Measurements from ENCODE around the gene ARMH4. TPM values are rescaled to one million over a fixed set of nuclear protein-coding genes. Genes with fewer than 3 reads are reported as not detected.

The ARMH4 gene, protein sequence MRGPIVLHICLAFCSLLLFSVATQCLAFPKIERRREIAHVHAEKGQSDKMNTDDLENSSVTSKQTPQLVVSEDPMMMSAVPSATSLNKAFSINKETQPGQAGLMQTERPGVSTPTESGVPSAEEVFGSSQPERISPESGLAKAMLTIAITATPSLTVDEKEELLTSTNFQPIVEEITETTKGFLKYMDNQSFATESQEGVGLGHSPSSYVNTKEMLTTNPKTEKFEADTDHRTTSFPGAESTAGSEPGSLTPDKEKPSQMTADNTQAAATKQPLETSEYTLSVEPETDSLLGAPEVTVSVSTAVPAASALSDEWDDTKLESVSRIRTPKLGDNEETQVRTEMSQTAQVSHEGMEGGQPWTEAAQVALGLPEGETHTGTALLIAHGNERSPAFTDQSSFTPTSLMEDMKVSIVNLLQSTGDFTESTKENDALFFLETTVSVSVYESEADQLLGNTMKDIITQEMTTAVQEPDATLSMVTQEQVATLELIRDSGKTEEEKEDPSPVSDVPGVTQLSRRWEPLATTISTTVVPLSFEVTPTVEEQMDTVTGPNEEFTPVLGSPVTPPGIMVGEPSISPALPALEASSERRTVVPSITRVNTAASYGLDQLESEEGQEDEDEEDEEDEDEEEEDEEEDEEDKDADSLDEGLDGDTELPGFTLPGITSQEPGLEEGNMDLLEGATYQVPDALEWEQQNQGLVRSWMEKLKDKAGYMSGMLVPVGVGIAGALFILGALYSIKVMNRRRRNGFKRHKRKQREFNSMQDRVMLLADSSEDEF
- total RNA-seq, result not detected

DNA sequence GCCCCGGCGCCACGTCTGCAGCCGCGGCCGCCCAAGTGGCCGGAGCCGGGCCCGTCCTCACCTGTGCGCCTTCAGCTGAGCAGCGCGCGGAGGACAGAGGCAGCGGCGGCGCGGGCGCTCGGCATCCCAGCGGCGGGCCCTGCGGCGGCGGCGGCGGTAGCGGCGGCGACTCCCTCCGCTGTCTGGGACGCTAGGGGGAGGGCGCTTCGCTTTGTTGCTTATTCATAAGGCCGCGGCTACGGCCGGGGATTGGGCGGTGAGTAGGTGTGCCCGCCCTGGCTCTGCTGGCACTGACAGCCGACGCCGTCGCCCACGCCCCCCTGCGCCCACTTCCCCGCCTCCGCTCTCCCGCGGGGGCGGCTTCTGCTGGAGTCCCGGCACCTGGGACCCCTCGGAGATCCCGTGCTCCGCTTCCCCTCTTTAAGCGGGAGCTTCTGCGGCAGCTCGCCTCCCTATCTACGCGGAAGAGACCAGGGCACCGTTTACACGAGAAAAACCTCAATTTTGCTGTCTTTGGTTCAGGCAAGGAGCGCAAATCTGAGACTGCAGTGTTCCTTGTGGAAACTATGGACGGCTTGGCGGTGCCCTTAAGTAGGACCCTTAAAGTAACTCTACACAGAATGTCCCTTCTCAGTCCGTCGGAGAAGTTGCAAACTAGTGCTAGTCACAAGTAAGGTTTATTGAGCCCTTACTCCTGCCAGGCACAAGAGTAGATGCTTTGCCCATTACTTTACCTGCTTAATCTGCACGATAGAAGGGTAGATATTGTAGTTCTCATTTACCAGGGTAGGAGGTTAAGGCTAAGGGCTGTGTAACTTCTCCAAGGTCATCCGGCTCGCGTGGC lies at the start of gene ARMH4:
TSS of gene ARMH4 (minus strand) at position 200 of the 844 bp plus-strand sequence. CDS start 12,855 bp downstream, outside the sequence.
- H3K9me3 Mint-ChIP-seq, result no peaks in the 10 kb centered on the region
- H3K4me1 Mint-ChIP-seq (ENCODE audit: low read depth in 2 of 2), result peaks cover 12 to 13% of the 10 kb centered on the region in 2 donors
- peak within 1 kb of the TSS; percentile 73 for H3K4me3 Mint-ChIP-seq
- peak; percentile 85 for DNase-seq (ENCODE audit: low spot score)
- H3K27me3 Mint-ChIP-seq, result peaks cover 24 to 62% of the 10 kb centered on the region in 2 donors
- no peaks in the 10 kb centered on the region for H3K36me3 Mint-ChIP-seq
- no peak within 1 kb of the TSS for H3K27ac Mint-ChIP-seq
- ATAC-seq, result peak; percentile 97 to 98

DNA sequence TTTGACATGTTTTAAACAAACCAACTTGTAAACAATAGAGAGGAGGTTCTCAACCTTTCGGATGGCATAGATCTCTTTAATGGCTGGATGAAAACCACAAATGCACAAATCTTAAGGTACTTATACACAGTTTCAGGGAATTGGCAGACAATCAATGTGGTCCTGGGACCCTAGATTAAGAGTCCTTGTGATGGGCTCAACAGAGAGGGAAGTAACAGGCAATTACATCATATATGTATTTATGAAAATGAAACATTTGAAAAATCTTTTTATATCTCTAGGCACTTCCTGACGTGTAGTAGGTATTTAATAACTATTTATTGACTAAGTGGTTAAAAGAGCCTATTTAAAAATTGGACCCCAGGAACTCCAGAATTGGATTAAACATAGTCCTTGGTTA lies 48.8 kb upstream of the ARMH4 start:
- no peak for DNase-seq (ENCODE audit: low spot score)
- Mint-ChIP-seq H3K4me3 (peak overlapping the region; percentile 96), H3K4me1 (ENCODE audit: low read depth in 2 of 2) (peaks cover 23 to 34% of the 10 kb centered on the region in 2 donors), H3K27me3 (no peaks in the 10 kb centered on the region), H3K36me3 (no peaks in the 10 kb centered on the region), H3K9me3 (no peaks in the 10 kb centered on the region), H3K27ac (peak overlapping the region; percentile 96)
- ATAC-seq, result no peak

DNA sequence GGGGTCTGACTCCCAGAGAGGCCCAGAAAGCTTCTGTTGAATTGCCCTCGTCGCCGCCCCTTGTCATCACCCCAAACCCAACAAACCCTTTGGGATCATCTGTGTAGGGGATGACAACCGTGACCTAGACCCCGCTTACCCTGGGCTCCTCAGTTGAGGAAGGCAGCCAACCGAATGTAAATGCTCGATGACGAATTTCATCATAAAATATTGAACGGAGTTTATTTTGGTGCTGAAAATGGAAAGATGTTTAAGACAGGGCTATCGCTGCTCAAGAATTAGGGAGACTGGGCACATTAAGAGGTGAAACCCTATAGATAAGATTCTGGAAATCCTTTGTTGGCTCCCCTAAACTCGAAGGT lies 48.4 kb upstream of the ARMH4 start:
- ATAC-seq, result peak; percentile 24 to 36
- no peaks in the 10 kb centered on the region for H3K36me3 Mint-ChIP-seq
- H3K27me3 Mint-ChIP-seq, result no peaks in the 10 kb centered on the region
- peaks cover 23 to 34% of the 10 kb centered on the region in 2 donors for H3K4me1 Mint-ChIP-seq (ENCODE audit: low read depth in 2 of 2)
- DNase-seq (ENCODE audit: low spot score), result no peak
- H3K27ac Mint-ChIP-seq, result peak overlapping the region; percentile 96
- H3K4me3 Mint-ChIP-seq, result peak overlapping the region; percentile 96
- H3K9me3 Mint-ChIP-seq, result no peaks in the 10 kb centered on the region

DNA sequence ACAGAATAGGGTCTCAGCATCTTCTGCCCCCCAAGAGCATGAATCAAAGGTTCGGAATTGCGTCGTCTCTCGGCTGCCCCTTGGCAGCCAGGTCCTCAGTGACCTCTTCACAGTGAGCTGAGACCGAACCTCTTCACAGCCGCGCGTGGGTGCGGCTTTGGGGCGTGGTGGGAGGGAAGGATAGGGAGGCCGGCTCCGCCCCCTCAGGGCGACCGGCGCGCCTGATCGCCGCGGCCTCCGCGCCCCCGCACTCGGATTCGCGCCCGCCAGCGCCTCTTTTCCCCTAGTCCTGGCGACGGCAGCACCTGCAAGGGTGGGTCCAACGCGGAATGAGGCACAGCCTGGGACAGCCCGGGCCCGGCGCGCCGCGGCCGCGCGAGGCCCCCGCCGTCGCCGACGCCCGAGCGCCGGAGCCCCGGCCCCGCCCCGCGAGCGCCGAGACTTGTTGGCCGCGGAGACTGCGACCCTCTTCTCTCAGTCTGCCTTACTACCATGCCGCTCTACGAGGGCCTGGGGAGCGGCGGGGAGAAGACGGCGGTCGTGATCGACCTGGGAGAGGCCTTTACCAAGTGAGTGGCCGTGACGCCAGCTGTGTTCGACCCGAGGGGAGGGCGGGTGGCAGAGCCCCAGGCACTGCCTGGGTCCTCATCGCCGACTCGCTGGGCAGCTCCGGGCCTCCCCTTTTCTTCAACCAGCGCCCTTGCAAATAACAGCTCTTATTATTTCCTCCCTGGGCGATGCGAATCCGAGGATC lies 47.9 kb upstream of the ARMH4 start, which contains the start of gene ACTR10:
TSS of gene ACTR10 (plus strand) at position 424 of the 754 bp plus-strand sequence. CDS start at position 493, 69 bp downstream.
- DNase-seq (ENCODE audit: low spot score) (peak; percentile 91), ATAC-seq (peak; percentile 96)
- H3K27ac Mint-ChIP-seq, result peak within 1 kb of the TSS; percentile 96
- H3K9me3 Mint-ChIP-seq, result no peaks in the 10 kb centered on the region
- H3K4me1 Mint-ChIP-seq (ENCODE audit: low read depth in 2 of 2), result peaks cover 23 to 34% of the 10 kb centered on the region in 2 donors
- peak within 1 kb of the TSS; percentile 96 for H3K4me3 Mint-ChIP-seq
- no peaks in the 10 kb centered on the region for H3K27me3 Mint-ChIP-seq
- no peaks in the 10 kb centered on the region for H3K36me3 Mint-ChIP-seq

DNA sequence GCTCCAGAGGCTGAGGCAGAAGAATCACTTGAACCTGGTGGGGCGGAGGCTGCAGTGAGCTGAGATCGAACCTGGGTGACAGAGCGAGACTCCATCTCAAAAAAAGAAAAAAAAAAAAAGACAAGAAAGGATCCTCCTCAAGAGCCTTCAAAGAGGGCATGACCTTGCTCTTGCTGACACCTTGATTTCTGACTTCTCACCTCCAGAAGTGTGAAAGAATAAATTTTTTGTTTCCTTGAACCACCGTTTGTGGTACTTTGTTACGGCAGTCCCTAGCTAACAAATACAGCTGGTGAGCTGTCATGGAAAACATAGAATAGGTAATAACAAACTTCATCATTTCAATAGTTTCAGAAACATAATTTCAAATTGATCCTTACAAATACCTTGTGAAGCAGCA lies 46.1 kb upstream of the ARMH4 start:
- Mint-ChIP-seq H3K27me3 (peaks cover 0 to 2% of the 10 kb centered on the region in 2 donors), H3K9me3 (no peaks in the 10 kb centered on the region), H3K4me1 (ENCODE audit: low read depth in 2 of 2) (peaks cover 23 to 34% of the 10 kb centered on the region in 2 donors), H3K4me3 (peak overlapping the region; percentile 66), H3K36me3 (no peaks in the 10 kb centered on the region), H3K27ac (peak overlapping the region in 1 of 2 donors; percentile 22)
- DNase-seq (ENCODE audit: low spot score), result no peak
- no peak for ATAC-seq

DNA sequence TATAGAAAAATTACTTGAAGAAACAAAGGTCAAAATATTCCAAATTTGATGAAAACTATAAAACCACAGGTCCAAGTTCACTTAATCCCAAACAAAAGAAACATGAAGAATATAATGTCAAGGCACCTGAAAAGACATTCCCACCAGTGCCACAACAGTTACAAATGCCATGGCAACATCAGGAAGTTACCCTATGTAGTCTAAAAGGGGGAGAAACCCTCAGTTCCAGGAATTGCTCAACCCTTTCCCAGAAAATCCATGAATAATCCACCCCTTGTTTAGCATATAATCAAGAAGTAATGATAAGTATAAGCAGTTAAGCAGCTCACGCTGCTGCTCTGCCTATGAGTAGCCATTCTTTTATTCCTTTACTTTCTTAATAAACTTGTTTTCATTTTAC lies 44.2 kb upstream of the ARMH4 start:
- Mint-ChIP-seq H3K27me3 (peaks cover 0 to 2% of the 10 kb centered on the region in 2 donors), H3K27ac (no peak overlapping the region), H3K36me3 (no peaks in the 10 kb centered on the region), H3K9me3 (no peaks in the 10 kb centered on the region), H3K4me1 (ENCODE audit: low read depth in 2 of 2) (peaks cover 19 to 28% of the 10 kb centered on the region in 2 donors), H3K4me3 (no peak overlapping the region)
- DNase-seq (ENCODE audit: low spot score) (no peak), ATAC-seq (no peak)

DNA sequence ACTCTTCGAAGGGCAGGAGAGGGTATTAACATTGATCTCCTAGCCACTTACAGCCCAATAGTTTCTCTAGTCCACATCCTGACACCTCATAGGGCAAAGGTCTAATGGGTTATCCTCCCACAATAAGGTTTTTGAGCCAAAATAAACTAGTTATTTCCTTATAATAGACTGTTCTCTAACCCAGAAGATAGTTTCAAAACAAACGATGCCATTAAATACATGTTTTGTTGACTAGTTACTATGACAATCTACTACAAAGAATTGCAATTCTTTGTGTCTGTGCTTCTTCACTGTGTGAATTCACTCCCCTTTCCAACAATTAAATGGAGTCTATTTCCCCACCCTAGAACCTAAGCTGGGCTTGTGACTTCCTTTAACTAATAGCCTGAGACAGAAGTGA lies 41.5 kb upstream of the ARMH4 start:
- no peak overlapping the region for H3K27ac Mint-ChIP-seq
- H3K36me3 Mint-ChIP-seq, result no peaks in the 10 kb centered on the region
- DNase-seq (ENCODE audit: low spot score) (no peak), ATAC-seq (no peak)
- H3K27me3 Mint-ChIP-seq, result peaks cover 2 to 6% of the 10 kb centered on the region in 2 donors
- peaks cover 6 to 13% of the 10 kb centered on the region in 2 donors for H3K4me1 Mint-ChIP-seq (ENCODE audit: low read depth in 2 of 2)
- no peak overlapping the region for H3K4me3 Mint-ChIP-seq
- H3K9me3 Mint-ChIP-seq, result no peaks in the 10 kb centered on the region

DNA sequence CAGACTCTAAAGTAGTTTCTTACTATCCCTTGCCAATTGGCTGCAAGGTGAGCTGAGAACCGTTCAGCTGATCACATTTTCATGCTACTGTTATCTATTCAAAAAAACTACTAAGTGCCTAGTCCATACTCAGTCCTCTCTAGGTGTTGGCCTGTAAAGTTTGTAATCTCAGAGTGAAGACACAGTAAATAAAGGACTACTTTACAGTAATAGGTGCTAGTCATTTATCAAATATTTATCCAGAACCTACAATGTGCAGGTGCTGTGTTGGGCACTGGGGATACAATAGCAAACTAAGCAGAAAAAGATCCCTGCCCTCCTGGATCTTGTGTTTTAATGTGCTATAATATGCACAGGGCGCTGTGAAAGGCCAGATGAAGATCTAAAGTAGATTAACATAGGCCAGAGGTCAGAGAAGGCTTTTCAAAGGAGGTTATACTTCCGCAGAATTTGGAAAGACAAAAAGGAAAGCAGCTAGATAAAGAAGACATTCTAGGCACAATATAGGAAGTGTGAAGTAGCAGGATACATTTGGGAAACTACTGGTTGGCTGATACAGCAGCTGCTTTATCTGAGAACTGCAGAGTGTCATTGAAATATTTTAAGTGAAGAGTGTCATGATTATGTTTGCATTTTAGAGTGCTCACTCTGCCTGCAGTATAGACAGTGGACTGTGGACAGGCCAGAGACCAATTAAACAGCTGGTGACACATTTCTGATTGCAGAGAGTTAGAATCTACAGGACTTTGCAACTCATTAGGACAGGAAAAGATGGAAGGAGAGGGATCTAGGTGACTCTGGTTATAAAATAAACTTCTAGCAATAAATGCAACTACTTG lies 40.0 kb upstream of the ARMH4 start:
- no peaks in the 10 kb centered on the region for H3K36me3 Mint-ChIP-seq
- H3K27ac Mint-ChIP-seq, result no peak overlapping the region
- no peak overlapping the region for H3K4me3 Mint-ChIP-seq
- H3K27me3 Mint-ChIP-seq, result peaks cover 5 to 6% of the 10 kb centered on the region in 2 donors
- ATAC-seq (no peak), DNase-seq (ENCODE audit: low spot score) (no peak)
- H3K9me3 Mint-ChIP-seq, result no peaks in the 10 kb centered on the region
- peaks cover 0 to 4% of the 10 kb centered on the region in 2 donors for H3K4me1 Mint-ChIP-seq (ENCODE audit: low read depth in 2 of 2)

DNA sequence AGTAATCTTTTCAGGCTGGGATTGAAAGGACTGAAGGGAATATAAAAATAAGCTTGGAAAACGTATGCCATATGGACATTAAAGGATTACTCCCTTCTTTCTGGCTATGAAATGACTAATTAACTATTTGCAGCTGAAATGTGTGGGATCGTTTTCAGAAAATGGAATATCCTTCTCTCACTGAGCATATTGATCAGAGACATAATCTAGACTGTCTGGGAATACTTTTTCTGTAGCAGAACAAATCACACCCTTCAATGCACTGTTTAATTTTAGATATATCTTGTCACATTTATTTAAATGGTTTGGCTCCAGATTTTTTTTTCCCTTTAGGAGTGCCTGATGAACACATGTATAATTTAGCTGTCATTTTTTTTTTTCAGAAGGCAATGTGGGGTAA lies 37.2 kb upstream of the ARMH4 start:
- Mint-ChIP-seq H3K4me3 (no peak overlapping the region), H3K9me3 (no peaks in the 10 kb centered on the region), H3K27ac (no peak overlapping the region), H3K27me3 (peaks cover 11 to 17% of the 10 kb centered on the region in 2 donors), H3K36me3 (no peaks in the 10 kb centered on the region), H3K4me1 (ENCODE audit: low read depth in 2 of 2) (no peaks in the 10 kb centered on the region)
- DNase-seq (ENCODE audit: low spot score) (no peak), ATAC-seq (no peak)

DNA sequence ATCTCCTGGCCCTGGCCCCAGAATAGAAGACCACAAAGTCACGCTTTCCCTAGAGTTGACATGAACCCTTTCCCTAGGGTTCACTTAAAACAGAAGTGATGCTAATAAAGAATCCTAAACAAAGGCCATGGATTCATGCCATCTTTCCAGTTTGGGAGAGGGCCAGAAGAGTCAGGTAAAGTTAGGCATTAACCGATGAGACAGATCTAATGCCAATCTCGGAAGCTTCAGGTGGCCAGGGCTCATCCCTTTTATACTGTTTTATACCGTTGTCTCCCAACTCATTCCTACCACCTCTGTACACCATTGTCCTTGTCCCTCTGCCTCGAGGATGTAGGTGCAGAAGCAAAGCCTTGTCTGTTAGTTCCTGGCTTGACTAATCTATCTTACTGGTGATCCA lies 25.1 kb upstream of the ARMH4 start:
- no peak for ATAC-seq
- H3K4me3 Mint-ChIP-seq, result no peak overlapping the region
- no peaks in the 10 kb centered on the region for H3K9me3 Mint-ChIP-seq
- DNase-seq (ENCODE audit: low spot score), result no peak
- no peak overlapping the region for H3K27ac Mint-ChIP-seq
- H3K36me3 Mint-ChIP-seq, result no peaks in the 10 kb centered on the region
- no peaks in the 10 kb centered on the region for H3K4me1 Mint-ChIP-seq (ENCODE audit: low read depth in 2 of 2)
- peaks cover 9 to 15% of the 10 kb centered on the region in 2 donors for H3K27me3 Mint-ChIP-seq

DNA sequence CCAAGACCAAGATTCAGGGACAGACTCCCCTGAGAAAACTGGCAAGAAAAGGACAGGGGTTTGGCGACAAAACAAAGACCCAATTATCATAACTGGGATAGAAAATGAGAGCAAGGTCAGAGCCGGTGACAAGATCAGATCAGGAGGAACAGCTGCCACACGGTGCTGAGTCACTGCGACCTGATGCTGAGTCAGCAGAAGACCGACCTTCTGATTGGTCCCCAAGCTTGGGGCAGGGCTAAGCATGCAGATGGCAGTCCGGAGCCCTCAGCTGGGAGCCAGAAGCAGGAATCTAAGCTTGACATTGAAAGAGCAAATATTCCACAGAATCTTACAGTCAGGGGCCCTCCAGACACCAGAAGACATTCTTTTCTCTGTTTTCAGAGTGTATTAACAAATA lies 19.1 kb upstream of the ARMH4 start:
- H3K27me3 Mint-ChIP-seq, result peaks cover 27 to 38% of the 10 kb centered on the region in 2 donors
- ATAC-seq, result peak; percentile 95 to 96
- H3K4me3 Mint-ChIP-seq, result no peak overlapping the region
- peaks cover 6 to 9% of the 10 kb centered on the region in 2 donors for H3K4me1 Mint-ChIP-seq (ENCODE audit: low read depth in 2 of 2)
- H3K27ac Mint-ChIP-seq, result no peak overlapping the region
- DNase-seq (ENCODE audit: low spot score), result no peak
- no peaks in the 10 kb centered on the region for H3K9me3 Mint-ChIP-seq
- no peaks in the 10 kb centered on the region for H3K36me3 Mint-ChIP-seq

DNA sequence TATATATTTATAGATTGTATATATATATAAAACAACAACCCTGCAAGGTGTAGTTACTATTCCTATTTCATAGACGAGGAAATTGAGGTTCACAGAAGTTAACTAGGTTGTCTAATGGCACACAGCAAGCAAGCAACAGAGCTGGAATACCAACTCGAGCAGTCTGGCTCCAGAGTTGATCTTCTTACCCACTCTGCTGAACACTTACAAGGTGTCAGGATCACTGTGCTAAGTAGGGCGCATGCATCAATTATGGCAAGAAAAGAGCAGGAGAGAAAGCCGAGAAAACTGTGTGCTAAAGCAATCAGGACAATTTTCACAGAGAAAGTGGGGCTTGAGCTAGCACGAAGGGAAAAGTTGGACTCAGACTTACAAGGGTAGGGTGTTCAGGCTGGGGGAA lies 15.9 kb upstream of the ARMH4 start:
- Mint-ChIP-seq H3K4me1 (ENCODE audit: low read depth in 2 of 2) (peaks cover 6 to 14% of the 10 kb centered on the region in 2 donors), H3K27ac (no peak overlapping the region), H3K4me3 (no peak overlapping the region), H3K9me3 (no peaks in the 10 kb centered on the region), H3K27me3 (peaks cover 23% of the 10 kb centered on the region in 2 donors), H3K36me3 (no peaks in the 10 kb centered on the region)
- no peak for ATAC-seq
- no peak for DNase-seq (ENCODE audit: low spot score)
